Measurements from ENCODE around the gene MUS81.
A peak's percentile ranks its signal among the peaks of the same experiment; 100 is the strongest.
"Not testable (repeated sequence)": the region's sequence is repeated elsewhere in the genome, so short reads cannot be mapped to it uniquely, and the experiment has no call there.

The MUS81 gene

GRCh38 chr11:65873318-65874156 is 13.3 kb downstream of the MUS81 start:
- DNase-seq (ENCODE audit: low read depth), result peak; percentile 94

GRCh38 chr11:65879617-65880016 is 19.4 kb downstream of the MUS81 start, which contains the start of gene CTSW:
Gene CTSW, plus strand, starts transcription at chr11:65879837. Its CDS starts 18 bp downstream, at chr11:65879855.
- DNase-seq (ENCODE audit: low read depth), result no peak

GRCh38 chr11:65880027-65880426 is 19.8 kb downstream of the MUS81 start:
- no peak for DNase-seq (ENCODE audit: low read depth)

GRCh38 chr11:65880844-65881421 is 20.7 kb downstream of the MUS81 start:
- no peak for DNase-seq (ENCODE audit: low read depth)

- no peak for DNase-seq (ENCODE audit: low read depth)
These were observed 22.2 kb downstream of the MUS81 start for GRCh38 chr11:65882120-65883057.

GRCh38 chr11:65883058-65883761 is 23.0 kb downstream of the MUS81 start:
- DNase-seq (ENCODE audit: low read depth), result no peak

GRCh38 chr11:65883786-65884715 is 23.8 kb downstream of the MUS81 start:
- DNase-seq (ENCODE audit: low read depth), result no peak

- DNase-seq (ENCODE audit: low read depth), result no peak
These were observed 24.5 kb downstream of the MUS81 start for GRCh38 chr11:65884716-65885092.

GRCh38 chr11:65885231-65885630 is 25.0 kb downstream of the MUS81 start:
- no peak for DNase-seq (ENCODE audit: low read depth)

- no peak for DNase-seq (ENCODE audit: low read depth)
These were observed 25.7 kb downstream of the MUS81 start for GRCh38 chr11:65885808-65886536.

- no peak for DNase-seq (ENCODE audit: low read depth)
These were observed 26.8 kb downstream of the MUS81 start for GRCh38 chr11:65886826-65887722.

- DNase-seq (ENCODE audit: low read depth), result no peak
These were observed 27.5 kb downstream of the MUS81 start for GRCh38 chr11:65887723-65888162.

GRCh38 chr11:65888163-65888814 is 28.1 kb downstream of the MUS81 start, which contains the start of gene FIBP:
Gene FIBP, minus strand, starts transcription at chr11:65888471. Its CDS starts 53 bp downstream, at chr11:65888418.
- peak; percentile 97 for DNase-seq (ENCODE audit: low read depth)

GRCh38 chr11:65890324-65891218 is 30.3 kb downstream of the MUS81 start, which contains the start of gene CCDC85B:
Gene CCDC85B, plus strand, starts transcription at chr11:65890673. Its CDS starts 111 bp downstream, at chr11:65890784.
- peak; percentile 96 for DNase-seq (ENCODE audit: low read depth)

- DNase-seq (ENCODE audit: low read depth), result no peak
These were observed 31.2 kb downstream of the MUS81 start for GRCh38 chr11:65891219-65892136.

- DNase-seq (ENCODE audit: low read depth), result not testable (repeated sequence)
These were observed 31.9 kb downstream of the MUS81 start for GRCh38 chr11:65892137-65892540.

All from CMK (cell line).